ENCODE measurements around the gene ANKRD17.
"Not testable (repeated sequence)": the region's sequence is repeated elsewhere in the genome, so short reads cannot be mapped to it uniquely, and the experiment has no call there.

ANKRD17 gene, protein sequence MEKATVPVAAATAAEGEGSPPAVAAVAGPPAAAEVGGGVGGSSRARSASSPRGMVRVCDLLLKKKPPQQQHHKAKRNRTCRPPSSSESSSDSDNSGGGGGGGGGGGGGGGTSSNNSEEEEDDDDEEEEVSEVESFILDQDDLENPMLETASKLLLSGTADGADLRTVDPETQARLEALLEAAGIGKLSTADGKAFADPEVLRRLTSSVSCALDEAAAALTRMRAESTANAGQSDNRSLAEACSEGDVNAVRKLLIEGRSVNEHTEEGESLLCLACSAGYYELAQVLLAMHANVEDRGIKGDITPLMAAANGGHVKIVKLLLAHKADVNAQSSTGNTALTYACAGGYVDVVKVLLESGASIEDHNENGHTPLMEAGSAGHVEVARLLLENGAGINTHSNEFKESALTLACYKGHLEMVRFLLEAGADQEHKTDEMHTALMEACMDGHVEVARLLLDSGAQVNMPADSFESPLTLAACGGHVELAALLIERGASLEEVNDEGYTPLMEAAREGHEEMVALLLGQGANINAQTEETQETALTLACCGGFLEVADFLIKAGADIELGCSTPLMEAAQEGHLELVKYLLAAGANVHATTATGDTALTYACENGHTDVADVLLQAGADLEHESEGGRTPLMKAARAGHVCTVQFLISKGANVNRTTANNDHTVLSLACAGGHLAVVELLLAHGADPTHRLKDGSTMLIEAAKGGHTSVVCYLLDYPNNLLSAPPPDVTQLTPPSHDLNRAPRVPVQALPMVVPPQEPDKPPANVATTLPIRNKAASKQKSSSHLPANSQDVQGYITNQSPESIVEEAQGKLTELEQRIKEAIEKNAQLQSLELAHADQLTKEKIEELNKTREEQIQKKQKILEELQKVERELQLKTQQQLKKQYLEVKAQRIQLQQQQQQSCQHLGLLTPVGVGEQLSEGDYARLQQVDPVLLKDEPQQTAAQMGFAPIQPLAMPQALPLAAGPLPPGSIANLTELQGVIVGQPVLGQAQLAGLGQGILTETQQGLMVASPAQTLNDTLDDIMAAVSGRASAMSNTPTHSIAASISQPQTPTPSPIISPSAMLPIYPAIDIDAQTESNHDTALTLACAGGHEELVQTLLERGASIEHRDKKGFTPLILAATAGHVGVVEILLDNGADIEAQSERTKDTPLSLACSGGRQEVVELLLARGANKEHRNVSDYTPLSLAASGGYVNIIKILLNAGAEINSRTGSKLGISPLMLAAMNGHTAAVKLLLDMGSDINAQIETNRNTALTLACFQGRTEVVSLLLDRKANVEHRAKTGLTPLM (N-terminal part only)

DNA sequence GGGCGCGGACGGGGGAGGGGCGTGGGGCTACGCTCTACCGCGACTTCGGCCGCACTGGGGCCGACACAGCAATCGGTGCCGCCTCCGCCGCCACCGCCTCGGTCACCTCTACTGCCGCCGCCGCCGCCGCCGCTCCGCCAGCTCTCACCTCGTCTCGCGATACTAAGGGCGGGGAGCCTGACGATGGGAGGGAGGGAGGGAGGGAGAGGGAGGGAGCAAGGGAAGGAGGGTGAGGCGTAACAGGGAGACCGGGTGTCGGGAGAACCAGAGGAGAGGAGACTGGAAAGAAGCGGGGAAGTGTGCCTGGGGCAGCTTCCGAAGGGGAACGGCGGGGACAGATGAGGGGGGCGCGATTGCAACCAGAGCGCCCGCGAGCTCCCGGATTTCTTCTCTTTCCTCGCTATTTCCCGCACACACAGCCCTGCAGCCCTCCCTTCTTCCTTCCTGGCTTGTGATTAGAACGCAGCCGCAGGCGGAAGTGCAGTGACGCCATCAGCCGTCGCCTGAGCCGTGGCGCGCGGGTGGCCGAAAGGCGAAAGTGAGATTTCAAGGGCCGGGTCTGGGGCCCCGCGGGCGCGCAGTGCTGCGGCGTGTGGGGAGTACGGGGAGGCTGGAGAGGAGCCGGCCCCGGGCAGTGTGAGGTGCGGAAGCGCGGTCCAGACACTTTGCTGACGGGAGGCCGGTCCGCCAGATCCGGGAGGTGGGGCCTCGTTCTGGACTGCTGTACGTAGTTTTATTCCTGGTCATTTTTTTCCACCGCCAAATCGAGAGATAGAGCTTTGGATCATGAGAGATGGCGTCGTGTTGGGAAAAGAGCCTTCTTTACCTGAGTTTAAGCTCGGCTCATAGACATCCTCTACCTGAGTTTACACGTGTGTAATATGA lies at the start of gene ANKRD17:
TSS of gene ANKRD17 (minus strand) at position 113 of the 885 bp plus-strand sequence. CDS start 130 bp downstream, outside the sequence.
- peak; percentile 52 to 78 for DNase-seq

DNA sequence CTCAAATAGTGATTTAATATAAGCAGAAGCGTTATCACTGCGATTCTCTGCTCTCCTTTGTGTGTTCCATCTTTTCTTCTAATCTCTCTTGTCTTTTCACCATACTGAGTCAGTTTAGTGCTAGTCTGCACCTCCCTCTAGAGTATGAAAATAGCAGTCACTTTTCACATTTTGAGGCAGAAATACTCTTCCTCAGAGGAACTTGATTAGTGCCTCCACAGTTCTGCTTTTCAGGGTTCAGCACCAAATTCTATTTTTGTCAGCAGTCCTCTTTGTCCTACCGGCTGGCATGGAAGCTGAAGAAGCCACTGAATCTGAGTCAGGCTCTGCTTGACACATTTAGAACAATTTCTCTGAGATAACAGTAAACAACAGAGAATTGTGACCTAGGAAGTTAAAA lies 49.7 kb upstream of the ANKRD17 start:
- peak in 1 of 2 experiments; percentile 22 for DNase-seq

DNA sequence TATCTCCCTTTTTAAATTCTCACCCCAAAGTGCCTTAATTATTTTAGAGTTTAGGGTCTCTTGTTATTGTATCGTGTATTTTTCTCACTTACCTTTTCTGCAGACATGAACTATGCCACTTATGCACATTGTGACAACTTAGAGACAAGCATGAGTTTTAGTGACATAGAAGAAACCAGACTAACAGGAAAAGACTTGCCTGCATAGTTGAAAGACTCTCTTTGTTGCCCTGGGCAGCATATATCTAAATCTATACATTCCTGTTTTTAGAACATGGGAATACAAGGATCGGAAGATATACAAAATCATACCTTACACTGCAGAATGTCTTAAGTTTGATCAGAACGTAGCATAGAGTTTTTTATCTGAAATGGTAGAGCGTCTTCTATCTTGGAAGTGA lies 45.1 kb upstream of the ANKRD17 start:
- no peak for DNase-seq

DNA sequence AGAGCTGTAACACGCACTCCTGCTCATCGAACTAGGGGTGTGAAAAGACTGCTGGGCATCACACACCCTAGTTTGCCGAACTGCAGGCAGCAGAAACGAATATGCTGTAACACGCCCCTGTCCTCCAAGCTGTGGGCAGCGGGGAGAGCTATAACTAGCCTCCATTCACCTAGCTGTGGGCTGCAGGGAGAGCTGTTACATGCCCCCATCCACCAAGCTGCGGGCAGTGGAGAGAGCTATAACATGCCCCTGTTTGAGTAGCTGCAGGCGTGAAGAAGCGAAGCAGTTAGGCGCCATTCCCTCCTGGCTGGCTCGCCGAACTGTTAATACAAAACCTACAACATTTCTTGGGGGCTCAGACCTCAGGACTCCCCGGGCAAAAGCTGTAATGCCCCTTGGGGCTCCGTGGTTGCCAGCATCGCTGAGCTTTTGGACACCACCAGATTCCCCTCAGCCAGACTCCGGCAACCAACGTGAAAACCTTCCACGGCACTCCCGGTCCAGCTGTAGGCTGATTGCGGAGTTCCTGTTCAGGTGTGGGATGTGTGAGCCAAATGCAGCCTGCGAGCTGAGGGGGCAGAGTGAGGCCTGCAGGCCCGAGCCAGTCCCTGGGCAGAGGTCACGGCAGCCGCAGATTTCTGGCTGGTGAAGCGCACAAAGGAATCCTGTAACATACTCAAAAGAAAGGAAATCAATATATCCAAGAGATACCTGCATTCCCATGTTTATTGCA lies 41.1 kb upstream of the ANKRD17 start:
- no peak for DNase-seq

DNA sequence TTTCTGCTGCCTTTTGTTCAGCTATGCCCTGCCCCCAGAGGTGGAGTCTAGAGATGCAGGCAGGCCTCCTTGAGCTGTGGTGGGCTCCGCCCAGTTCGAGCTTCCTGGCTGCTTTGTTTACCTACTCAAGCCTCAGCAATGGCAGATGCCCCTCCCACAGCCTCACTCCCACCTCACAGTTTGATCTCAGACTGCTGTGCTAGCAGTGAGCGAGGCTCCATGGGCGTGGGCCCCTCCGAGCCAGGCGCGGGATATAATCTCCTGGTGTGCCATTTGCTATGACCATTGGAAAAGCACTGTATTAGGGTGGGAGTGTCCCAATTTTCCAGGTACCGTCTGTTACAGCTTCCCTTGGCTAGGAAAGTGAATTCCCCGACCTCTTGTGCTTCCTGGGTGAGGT lies 34.1 kb upstream of the ANKRD17 start:
- DNase-seq, result not testable (repeated sequence)

DNA sequence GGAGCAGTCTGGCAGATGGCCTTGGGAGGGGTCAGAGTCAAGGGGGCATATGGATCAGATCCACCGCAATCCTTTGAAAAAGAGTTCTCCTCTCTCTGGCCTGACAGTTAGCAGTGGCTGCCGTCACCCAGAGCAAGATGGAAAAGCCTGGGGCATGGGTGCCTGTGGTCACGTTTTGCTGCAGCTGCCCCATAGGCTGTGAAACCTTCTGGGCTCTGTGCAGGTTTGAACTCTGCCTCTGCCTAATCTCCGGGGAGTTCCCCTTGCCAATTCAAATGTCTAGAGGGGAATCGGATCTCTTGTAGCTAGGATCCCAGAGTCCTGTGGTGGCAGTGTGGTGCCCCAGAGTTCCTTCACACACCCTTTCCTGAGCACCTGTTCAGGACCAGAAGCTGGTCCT lies 23.4 kb upstream of the ANKRD17 start:
- DNase-seq, result no peak

DNA sequence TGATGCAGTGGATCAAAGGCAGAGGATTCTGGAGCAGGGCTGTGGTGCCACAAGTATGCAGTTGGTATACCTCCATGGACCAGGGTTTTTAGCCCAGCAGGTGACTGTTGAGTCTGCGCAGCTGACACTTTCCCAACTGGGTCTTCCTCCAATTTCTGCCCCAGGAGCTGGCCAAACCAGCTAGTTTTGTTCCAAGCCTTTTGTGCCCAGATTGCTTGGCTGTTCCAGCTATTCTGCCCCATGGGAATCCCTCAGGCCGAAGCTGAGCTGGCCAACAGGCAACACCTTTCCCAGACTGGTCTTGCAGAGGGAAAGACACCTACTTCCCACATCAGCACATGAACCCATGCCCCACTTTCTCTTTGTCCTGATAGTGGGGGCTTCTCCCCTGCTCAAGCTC lies 22.8 kb upstream of the ANKRD17 start:
- no peak for DNase-seq

DNA sequence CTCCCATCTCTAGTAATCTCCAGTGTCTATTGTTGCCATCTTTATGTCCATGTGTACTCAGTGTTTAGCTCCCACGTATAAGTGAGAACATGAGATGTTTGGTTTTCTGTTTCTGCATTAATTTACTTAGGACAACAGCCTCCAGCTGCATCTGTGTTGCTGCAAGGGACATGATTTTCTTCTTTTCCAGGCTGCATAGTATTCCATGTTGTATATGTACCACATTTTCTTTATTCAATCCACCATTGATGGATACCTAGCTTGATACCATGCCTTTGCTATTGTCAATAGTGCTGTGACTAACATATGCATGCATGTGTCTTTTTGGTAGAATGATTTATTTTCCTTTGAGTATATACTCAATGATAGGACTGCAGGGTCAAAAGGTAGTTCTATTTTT lies 18.6 kb upstream of the ANKRD17 start:
- DNase-seq, result no peak

DNA sequence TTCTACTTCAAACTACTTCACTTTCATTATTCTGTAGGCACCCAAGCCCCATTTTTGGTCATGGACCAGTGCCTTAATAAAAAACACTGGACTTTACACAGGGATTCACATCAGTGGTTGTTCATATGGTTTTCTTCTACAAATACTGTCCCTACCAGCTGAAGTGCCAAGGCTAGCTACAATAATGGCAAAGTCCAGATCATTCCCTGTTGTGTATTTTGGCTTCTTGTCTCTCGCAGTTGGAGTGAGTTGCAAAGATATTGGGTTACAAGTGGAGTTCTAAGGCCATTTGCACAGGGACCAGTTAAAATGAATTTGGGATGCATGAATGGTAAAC lies 16.7 kb upstream of the ANKRD17 start:
- no peak for DNase-seq

DNA sequence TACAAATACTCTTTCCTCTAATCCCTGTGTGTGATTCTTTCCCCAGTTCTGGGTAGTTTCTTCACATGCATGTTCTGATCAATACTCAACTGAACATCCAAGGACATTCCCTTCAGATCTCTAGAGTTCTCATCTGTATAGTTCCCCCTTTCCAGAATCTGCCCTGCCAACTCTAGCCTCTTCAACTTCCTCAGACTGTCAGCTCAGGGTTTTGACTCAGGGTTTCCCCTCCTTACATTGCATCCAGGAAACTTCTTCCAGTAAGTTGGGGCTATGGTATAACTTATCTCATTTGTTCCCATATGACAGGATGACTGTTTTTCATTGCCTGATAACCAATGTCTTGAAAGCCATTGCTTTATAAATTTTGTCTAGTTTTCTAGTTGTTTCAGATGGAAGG lies 14.2 kb upstream of the ANKRD17 start:
- DNase-seq, result no peak

DNA sequence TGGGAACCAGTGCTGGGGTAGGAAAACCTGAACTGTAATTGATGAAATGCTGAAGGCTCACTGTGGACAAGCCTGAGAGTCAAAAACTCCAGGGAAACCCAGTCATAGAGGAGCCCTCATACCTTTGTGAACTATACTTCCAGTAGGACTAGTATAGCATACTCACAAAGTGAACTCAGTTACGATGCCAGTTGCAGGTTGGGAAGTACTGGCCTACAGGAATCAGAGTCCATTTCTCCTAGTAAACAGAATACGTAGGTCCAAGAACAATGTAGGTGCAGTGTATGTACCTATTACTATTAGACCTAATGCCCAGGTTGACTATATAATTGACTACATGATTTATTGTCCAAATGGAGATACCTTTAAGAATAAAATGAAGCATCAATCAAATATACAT lies 8.5 kb upstream of the ANKRD17 start:
- DNase-seq, result no peak

DNA sequence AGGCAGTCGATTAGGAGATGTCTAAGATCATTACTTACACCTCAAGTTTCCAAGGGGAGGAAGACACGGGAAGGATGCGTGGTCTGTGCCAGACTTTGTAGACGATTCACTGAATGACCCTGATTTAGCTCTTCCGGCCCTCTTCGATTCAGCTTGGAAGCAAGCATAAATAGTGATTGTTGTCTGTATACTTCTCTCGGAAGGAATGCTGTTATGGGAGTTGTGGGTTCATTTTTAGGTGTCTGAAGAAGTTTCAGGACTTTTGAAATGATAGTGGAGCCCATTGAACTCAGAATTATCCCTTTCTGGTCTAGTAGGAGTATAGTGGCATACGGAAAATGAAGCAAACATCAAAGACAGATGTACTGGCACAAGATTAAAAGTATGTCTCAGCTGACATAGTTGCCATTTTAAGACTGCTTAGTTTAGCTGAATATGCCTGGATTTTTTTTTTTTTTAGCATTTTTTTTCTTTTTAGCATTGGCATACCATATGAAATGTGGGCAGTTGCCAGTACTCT lies 1.0 kb upstream of the ANKRD17 start:
- peak in 1 of 2 experiments; percentile 35 for DNase-seq

DNA sequence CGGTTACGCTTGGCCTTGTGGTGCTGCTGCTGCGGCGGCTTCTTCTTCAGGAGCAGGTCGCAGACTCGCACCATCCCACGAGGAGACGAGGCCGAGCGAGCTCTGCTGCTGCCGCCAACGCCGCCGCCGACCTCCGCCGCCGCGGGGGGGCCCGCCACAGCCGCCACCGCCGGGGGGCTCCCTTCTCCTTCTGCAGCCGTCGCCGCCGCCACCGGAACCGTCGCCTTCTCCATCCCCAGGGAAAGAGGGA lies 237 bp downstream of the ANKRD17 start:
- no peak for DNase-seq

DNA sequence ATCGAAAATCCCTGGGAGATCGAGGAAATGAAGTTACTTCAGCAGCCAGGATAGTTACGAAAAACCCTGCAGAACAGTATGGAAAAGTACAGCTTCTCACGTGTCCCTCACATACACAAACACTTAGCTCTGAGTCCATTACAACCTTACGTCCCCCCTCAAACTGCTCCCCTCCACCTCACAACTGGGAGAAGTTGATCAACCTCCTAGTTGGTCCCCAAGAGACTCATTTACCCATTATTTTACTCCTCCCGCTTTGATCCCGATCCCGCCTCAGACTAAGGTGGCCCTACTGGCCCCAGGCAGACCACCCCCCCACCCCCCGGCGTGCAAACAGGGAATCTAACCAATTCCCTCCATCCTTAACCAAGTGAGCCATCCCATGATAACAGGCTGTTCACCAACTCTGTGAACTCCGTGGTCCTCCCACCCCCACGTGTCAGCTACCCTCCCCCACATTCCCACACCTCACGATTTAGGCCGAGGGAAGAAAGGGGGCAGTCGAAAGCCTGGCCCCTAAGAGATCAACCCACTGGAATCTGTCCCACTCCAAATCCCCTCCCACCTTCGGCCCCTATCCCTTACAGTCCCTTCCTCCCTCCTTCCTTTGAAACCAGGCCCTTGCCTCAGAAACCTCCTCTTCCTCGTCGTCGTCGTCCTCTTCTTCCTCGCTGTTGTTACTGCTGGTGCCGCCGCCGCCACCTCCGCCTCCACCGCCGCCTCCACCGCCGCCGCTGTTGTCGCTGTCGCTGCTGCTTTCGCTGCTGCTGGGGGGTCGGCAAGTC lies 755 bp downstream of the ANKRD17 start:
- DNase-seq, result peak in 1 of 2 experiments; percentile 8

DNA sequence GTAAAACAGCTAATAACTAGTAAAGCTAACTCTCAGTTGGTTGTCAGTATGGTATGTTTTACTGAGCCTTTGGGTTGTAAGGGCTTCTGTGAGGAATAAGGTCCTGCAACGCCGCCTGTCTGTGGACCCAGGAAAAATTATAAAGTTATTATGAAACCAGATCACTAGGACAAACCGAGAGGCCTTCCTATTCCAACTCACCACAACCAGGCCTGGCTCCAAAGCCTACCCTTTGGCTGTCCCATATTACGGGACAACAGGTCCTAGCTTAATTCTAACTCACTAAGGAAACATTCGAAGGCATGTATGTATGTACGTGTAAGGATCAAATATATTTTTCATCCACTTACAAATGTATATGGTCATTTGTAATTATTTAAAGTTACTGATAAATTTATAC lies 1.4 kb downstream of the ANKRD17 start:
- peak; percentile 4 to 81 for DNase-seq

DNA sequence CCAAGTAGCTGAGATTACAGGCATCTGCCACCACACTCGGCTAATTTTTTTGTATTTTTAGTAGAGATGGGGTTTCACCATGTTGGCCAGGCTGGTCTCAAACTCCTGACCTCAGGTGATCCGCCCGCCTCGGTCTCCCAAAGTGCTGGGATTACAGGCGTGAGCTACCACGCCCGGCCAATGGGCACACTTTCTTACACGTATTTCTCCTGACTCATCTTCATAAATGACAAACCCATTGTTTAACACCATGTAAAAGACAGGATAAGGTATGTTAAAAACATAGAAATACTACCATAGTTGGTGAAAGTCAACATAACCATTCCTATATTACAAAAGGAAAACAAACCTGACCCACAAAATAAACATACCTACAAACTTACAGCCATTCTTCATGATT lies 2.8 kb downstream of the ANKRD17 start:
- not testable (repeated sequence) for DNase-seq

DNA sequence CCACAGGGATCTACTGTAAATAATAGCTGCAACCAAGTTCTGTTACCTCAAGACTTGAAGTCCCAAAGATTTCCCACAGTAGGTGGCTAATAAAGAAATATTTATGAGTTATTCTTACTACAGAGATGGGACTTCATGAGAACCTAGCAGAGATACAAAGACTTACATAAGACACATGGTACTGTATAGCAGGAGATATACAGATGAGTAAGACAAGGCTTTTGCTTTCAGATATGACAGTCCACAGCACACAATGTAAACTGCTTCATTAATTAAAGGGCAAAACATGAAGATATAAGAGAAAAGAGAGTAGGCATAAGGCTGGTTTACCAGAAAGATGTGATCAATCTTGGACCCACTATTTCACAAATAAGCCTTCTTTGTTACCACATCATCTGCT lies 6.6 kb downstream of the ANKRD17 start:
- DNase-seq, result no peak

DNA sequence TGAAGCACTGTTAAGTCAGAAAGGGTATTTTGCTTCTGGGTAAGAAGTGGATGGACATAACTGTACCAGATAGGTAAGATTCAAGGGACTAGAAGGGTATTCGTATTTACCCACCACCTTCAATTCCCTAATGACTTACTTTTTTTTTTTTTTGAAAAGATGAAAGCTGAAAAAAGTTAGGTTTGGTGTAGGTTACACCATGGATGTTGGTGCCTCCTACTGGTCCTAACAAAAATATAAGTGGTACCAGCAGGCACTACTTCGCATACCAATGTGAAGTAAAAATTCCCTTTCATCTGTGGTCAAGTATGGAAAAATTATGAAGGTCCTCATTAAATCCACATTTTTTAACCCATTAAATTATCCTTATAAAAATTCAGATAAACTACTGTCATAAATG lies 7.2 kb downstream of the ANKRD17 start:
- DNase-seq, result no peak

DNA sequence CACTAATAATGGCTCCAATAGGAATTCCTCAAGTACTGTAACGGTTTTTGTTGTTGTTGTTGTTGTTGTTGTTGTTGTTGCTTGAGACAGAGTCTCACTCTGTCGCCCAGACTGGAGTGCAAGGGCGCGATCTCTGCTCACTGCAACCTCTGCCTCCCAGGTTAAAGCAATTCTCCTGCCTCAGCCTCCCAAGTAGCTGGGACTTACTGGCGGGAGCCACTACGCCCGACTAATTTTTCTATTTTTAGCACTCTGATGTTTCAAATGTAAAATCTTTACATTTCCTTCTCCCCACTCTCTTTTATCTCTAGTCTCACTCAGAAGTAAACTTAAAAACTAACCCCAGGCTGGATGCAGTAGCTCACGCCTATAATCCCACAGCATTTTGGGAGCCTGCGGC lies 8.0 kb downstream of the ANKRD17 start:
- DNase-seq, result no peak

DNA sequence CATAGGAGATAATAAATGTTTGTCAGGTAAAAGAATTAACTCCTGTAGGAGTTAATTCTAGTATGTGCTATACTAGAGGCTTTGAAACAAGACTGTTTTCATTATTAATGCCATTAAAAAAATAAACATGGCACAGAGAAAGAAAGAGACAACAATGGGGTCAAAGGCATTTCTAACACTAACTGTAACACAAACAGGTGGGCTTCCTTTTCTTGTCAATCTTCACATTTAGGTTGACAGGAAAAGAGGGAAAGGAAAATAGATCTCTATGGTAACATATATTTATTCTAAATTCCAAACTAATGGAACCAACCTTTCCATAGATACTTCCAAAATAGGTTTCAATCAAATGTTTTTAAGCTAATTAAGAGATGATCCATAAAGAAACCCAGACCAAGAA lies 9.8 kb downstream of the ANKRD17 start:
- no peak for DNase-seq

DNA sequence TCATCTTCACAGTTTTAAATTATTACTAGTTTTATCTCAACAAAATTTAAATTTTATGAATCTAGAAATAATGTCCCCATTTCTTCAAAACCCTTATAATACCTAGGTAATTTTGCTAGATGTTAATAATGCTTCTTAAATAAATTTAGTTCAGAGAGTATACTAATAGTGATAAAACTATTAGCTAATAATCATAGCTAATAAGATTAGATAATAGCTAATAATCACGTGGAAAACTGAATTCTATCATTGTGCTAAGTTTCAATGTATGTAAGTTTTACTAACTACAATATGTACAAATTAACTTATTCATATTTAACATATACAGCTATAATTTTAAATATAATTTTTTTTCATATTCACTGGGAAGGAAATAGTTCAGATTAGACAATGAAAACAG lies 10.2 kb downstream of the ANKRD17 start:
- no peak for DNase-seq

Measured in SW 1271 (cell line).